ENCODE results near the gene USP20. TPM values are rescaled to one million over a fixed set of nuclear protein-coding genes. Genes with fewer than 3 reads are reported as not detected.

USP20 gene
- total and polyA plus RNA-seq, 2 donors (not counting 3 experiments of a cell fraction or from before 2014, with no cell fraction given): 13.4 to 25.9 TPM

DNA sequence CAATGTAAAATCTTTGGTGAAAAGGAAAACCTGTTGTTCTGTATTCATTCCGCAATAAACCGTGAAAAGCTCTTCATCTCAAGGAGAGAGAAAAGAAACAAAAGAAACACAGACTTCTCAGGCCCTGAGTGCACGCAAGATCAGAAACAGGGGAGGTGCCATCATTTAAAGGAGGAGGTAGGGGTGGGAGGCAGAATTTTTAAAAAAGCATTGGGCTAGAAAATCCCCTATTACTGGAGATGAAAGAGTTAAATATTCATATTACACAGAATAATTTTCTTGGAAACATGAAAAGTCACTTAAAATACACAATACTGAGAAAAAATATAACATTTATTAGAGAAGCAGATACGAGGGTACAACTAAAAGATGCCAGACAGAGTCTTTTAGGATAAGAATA lies 56.3 kb downstream of the USP20 start:
- intact Hi-C loops (cut with micrococcal nuclease): no loop called here
- peaks cover 14% of the 10 kb centered on the region for H3K4me1 ChIP-seq (ENCODE audit: control insufficient read depth, extremely low read depth, insufficient read depth, low read length)
- H4K20me1 ChIP-seq (replicated peaks; ENCODE audit: control insufficient read depth, extremely low read depth, insufficient read depth, low read length): no peaks in the 10 kb centered on the region
- no peaks in the 10 kb centered on the region for H3K9me1 ChIP-seq (replicated peaks; ENCODE audit: control insufficient read depth, extremely low read depth, insufficient read depth, low read length)
- no peak overlapping the region for H3K27ac ChIP-seq (ENCODE audit: insufficient read depth, low read depth, low read length)
- peaks cover 0 to 23% of the 10 kb centered on the region in 2 experiments for H3K36me3 ChIP-seq (ENCODE audit: control insufficient read depth in 2 of 2, extremely low read depth in 1 of 2, insufficient read depth in 2 of 2, low read length in 2 of 2)
- H3K4me3 ChIP-seq (replicated peaks in 1 of 3; ENCODE audit: insufficient read depth in 1 of 3, low read depth in 1 of 3, low read length in 3 of 3): no peak overlapping the region
- no peak overlapping the region for H2AFZ ChIP-seq (ENCODE audit: low read depth, low read length)
- TF ChIP-seq GATA2 (IDR thresholded peaks at IDR 0.05; ENCODE audit: insufficient read depth, insufficient read length, low read depth, low read length) (no peak), POLR2AphosphoS5 (IDR thresholded peaks at IDR 0.05; ENCODE audit: insufficient read depth, low read depth, low read length) (no peak), FOS (IDR thresholded peaks at IDR 0.05; ENCODE audit: borderline replicate concordance, insufficient read depth, low read length) (no peak), POLR2A (IDR thresholded peaks at IDR 0.05; ENCODE audit: low read depth, low read length) (no peak), EZH2 (IDR thresholded peaks at IDR 0.05; ENCODE audit: borderline replicate concordance, low read depth, low read length, severe bottlenecking) (no peak), JUN (IDR thresholded peaks at IDR 0.05; ENCODE audit: borderline replicate concordance, insufficient read depth, insufficient read length, low read depth) (no peak), MYC (IDR thresholded peaks at IDR 0.05; ENCODE audit: low read depth, low read length) (no peak)
- TF ChIP-seq, protein P1, sequence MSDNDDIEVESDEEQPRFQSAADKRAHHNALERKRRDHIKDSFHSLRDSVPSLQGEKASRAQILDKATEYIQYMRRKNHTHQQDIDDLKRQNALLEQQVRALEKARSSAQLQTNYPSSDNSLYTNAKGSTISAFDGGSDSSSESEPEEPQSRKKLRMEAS (IDR thresholded peaks at IDR 0.05; ENCODE audit: insufficient read depth, insufficient read length): no peak
- TF ChIP-seq, protein P2, sequence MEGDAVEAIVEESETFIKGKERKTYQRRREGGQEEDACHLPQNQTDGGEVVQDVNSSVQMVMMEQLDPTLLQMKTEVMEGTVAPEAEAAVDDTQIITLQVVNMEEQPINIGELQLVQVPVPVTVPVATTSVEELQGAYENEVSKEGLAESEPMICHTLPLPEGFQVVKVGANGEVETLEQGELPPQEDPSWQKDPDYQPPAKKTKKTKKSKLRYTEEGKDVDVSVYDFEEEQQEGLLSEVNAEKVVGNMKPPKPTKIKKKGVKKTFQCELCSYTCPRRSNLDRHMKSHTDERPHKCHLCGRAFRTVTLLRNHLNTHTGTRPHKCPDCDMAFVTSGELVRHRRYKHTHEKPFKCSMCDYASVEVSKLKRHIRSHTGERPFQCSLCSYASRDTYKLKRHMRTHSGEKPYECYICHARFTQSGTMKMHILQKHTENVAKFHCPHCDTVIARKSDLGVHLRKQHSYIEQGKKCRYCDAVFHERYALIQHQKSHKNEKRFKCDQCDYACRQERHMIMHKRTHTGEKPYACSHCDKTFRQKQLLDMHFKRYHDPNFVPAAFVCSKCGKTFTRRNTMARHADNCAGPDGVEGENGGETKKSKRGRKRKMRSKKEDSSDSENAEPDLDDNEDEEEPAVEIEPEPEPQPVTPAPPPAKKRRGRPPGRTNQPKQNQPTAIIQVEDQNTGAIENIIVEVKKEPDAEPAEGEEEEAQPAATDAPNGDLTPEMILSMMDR (IDR thresholded peaks at IDR 0.05; ENCODE audit: extremely low read depth in 1 of 2, insufficient read depth in 1 of 2, low read depth in 1 of 2, low read length in 2 of 2): no peak
- H3K79me2 ChIP-seq (ENCODE audit: control insufficient read depth, insufficient read depth, low read length): no peaks in the 10 kb centered on the region
- no peak overlapping the region for H3K9ac ChIP-seq (replicated peaks; ENCODE audit: extremely low read depth, insufficient read depth, low read length)
- H3K27me3 ChIP-seq (ENCODE audit: control insufficient read depth in 2 of 2, insufficient read depth in 2 of 2, low read length in 2 of 2): no peaks in the 10 kb centered on the region
- ChIA-PET POLR2A (no interaction called here), CTCF (interaction anchor here (1.3 to 1.4 kb wide), 2 partner anchors 13 to 19 kb away, joined by 3 read pairs; no protein-coding TSS in a partner anchor)
- no TSS peak for BruUV-seq (replicated peaks)
- FAIRE-seq: no peak
- H3K4me2 ChIP-seq (ENCODE audit: insufficient read depth, low read length): no peak overlapping the region
- dilution Hi-C loops (cut with MboI; ENCODE audit: extremely low pct_ligation_motif_present, low sequenced_read_pairs): no loop called here
- no peaks in the 10 kb centered on the region for H3K9me3 ChIP-seq (replicated peaks; ENCODE audit: control insufficient read depth, insufficient read depth, low read length)
- no peak for DNase-seq (ENCODE audit: low read depth, low spot score)
